Activated naive CD4-positive, alpha-beta T cell treated with Interleukin-2 at 50 U/mL for 16 hours (primary cell): ENCODE measurements around the gene IFITM2.
"Not testable (repeated sequence)": the region's sequence is repeated elsewhere in the genome, so short reads cannot be mapped to it uniquely, and the experiment has no call there.

ENCODE experiments used
- DNase-seq: peaks from one replicate; pipeline ENCODE4 v3.0.0-alpha.2; 2020

Gene IFITM2

DNA sequence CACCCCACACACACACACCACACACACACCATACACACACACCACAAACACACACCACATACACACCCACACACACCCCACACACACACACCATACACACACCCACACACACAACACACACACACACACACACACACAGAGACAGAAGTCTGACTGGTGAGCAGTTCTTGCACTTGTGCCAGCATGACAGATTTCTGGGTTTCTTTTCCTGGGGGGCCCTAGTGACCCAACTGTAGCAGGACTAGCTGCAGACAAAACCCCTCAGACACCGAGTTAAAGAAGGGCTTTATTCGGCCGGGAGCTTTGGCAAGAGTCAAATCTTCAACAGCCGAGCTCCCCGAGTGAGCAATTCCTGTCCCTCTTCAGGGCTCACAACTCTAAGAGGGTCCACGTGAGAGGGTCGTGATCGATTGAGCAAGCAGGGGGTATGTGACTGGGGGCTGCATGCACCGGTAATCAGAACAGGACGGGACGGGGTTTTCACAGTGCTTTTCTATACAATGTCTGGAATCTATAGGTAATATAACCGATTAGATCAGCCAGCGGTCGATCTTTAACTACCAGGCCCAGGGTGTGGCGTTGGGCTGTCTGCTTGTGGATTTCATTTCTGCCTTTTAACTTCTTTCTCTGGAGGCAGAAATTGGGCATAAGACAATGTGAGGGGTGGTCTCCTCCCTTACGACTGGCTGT, 42.6 kb downstream of the IFITM2 start:
- DNase-seq, result not testable (repeated sequence)

DNA sequence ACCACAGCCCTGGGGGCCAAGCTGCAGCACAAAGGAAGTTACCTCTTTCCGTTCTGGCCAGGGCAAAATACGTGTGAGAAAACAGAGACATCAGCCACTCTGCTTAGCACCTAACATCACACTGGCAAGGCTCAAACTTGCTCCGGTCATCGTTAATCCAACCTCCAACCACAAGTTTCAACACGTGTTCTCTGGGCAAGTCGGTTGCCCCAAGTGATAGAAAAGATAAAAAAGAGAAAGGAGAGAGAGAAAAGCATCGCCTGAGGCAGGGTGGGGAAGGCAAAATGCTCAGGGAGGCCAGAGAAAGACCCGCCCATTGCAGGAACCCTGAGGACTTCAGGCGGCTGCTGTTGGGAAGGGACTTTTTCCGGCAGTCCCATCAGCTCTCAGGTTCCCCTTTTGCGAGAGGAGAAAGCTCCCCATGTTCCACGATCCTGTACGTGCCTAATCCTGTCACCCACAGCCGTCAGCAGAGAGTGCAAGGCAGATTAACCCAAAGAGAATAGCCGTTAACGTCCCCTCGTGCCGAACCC, 43.2 kb downstream of the IFITM2 start:
- DNase-seq, result no peak

DNA sequence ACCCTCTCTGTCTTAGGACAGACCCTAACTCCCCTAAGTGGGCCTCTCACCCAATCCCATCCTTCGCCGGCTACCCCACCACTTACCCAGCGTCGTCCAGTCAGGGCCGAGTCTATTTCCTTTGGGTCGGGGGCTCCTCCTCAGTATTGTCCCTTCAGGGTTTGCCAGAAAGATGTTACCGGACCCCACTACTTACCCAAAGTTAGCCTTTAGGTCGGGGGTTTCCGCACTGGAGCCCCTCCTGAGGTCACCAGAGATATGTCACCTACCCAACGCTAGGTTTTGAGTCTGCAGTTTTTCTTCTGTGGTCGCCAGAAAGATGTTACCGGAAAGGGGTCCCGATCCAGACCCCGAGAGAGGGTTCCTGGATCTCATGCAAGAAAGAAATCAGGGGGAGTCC, 43.8 kb downstream of the IFITM2 start:
- no peak for DNase-seq

DNA sequence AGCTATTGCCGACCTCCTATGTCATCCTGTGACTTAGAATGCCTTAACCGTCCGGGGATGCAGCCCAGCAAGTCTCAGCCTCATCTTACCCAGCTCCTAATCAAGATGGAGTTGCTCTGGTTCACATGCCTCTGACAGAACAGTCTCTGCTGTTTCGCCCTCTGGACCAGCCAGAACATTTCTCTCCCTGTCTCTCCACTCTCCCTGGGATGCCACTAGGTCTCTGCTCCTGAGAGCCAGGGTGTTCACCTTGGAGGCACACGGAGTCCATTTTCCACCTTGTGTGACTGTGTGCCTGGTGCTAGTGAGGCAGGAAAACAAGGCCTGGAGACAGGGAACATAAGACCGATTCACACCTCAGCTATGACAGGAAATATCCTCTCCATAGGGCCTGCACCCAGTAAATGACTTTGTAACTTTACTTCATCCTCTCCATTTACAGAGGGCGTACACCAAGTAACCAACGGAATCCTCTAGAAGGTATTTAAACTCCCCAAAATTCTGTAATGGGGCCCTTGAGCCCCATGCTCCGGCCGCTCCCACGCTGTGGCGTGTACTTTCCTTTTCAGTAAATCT, 44.9 kb downstream of the IFITM2 start:
- DNase-seq, result no peak

DNA sequence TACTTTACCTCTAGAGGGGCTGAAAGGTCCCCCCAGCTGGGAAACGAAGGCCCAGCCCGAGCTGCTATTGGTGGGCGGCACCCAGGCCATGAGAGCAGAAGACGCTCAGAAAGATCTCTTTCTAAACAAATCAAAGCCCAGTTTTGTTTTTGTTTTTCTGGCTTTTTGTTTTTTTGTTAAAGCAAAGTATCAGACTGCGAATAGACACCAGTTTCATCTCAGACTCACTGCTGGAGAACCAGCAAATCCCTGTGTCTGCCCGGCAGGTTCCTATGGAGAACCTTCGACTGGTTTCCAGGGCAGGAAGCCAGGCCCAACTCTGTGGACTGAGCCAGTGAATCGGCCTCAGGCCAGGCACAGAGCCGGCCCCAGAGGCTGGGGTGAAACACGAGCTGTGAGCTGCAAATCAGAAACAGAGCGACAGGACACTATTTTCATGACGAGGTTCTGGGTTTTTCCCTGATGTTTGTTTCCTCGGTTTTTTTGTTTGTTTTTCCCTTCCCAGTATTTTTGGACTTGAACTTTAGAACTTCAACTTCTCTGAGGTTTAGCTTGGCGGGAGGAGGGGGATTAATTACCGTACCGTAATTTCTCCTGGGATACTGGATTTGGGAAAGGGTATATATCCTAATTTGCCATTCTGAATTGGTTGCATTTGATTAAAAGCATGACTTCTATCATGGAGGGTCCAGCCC, 45.7 kb downstream of the IFITM2 start:
- no peak for DNase-seq

DNA sequence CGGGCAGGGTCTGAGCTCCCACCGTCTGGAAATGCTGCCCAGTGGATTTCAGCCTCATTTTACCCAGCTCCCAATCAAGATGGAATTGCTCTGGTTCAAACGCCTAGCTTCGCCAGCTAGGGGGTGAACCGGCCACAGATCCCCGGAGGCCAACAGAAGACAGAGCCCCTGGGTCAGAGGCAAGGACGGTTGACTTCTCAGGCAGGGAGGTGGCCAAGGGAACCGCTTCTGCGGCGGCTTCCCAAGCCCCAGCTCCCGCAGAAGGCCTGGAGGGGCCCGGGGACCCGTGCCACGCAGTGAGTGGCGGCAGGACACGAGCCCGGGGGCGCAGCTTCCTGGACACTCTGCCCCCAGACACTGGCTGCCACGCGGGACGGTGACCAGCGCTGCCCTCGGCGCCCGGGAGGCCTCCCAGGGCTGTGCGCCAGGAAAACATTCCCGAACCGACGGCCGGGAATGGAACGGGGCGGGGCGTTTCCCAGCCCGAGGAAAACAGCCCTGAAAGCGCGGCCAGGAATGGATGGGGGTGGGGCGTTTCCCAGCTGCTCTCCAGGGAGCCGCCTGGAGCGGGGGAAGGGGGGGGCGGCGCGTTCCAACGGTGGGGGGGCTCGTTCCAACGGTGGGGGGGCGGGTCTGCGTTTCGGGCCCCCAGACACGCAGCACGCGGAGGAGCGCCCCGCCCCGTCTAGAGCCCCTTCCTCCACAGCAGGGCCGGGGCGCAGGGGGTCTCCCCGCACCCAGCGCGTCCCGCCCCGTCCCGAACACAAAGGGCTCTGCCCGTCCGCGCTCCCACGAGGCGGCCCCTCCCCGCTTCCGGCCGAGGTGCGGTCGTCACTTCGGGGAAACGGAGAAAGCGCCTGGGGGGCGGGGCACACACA, 48.2 kb downstream of the IFITM2 start:
- peak; percentile 84 for DNase-seq

DNA sequence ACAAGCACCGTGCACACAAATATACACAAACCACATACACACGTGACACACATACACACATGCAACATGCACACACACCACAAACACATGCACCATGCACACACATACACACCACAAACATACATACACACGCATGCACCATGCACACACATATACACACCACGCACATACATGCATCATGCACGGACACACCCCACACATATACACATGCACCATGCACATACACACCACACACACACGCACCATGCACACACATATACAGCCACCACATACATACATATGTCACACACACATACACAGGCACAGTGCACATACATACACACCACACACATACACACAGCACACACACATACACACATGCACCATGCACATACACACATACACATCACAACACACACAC, 49.0 kb downstream of the IFITM2 start:
- no peak for DNase-seq

DNA sequence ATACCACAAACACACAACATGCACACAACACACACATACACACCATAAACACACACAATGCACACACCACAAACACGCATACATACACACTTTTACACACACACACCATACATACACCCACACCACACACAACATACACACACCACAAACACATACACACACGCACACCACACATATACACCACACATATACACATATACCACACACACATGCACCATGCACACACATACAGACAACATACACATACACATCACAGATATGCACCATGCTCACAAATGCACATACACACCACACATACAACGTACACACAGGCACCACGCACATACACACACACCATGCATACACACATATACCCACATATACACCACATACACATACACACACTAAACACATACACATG, 50.0 kb downstream of the IFITM2 start:
- DNase-seq, result no peak

DNA sequence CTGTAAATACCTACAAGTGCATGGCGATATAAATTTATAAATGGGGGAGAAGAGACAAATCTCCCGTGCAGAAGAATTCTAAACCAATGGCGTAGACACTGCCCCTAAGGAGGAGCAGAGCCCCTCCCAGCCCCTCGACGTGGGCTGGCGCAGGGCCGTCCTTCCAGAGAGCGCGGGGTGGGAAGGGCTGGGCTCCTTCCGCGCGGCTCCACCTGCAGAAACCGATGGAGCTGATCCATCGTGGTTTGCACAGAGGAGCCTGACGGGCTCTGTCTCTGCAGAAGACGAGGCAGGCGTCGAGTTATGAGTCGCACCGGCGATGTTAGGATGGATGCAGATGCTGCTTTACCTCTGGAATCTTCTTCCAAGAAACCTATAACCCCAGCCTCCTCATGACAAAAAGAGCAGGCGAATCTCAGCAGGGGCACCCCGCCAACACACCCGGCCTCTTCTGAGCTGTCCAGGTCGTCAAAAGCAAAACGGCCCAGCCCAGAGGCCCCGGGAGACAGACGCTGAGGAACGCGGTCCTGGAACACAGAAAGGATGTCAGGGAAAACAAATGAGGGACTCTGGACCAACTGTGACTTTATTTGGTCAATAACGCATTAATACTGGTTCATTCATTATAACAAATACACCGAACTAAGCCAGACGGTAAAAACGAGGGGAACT, 50.6 kb downstream of the IFITM2 start:
- DNase-seq, result no peak
